Adrenal gland (tissue), 5 donors: ENCODE results near the gene TM6SF1.

Experiments used
- POLR2A ChIP-seq, 2 donors: fragments of 450-650 bp; IDR thresholded peaks; one replicate each; pipeline ENCODE4 v1.6.1; 2017; ENCODE audit warnings: antibody characterized with exemption in 2 of 2, mild to moderate bottlenecking in 2 of 2, moderate library complexity in 1 of 2
- TF ChIP-seq, protein P1 (sequence below), 6 experiments: fragments of 450-650 bp in 4 of 6; fragments of 200-600 bp in 2 of 6; sonication (generic) in 1 of 6; IDR thresholded peaks; 1 replicate in 5 of 6; 2 replicates in 1 of 6; pipeline versions ENCODE4 v1.5.1 to v1.8.0; 2016 to 2021; ENCODE audit warnings: antibody characterized with exemption in 6 of 6, mild to moderate bottlenecking in 2 of 6, moderate library complexity in 1 of 6
- donor health status: DM: no; HTN: no; CAD: no.

DNA sequence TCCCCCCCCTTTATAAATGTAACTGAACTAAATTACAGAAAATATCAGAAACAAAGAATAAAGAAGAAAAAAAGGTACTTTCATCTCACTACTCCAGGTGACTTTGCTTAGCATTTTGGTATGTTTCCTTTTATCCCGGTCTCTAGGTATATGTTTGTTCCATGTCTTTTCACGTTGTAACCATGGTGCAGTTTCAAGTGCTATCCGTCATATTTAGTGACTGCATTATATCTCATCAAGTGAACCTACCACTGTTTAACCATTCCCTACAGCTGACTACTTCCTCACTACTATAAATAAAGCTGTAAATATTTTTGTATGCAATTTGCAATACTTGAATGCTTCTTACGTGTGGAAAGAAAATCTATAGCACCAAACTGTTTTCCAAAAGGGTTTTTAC lies 42.6 kb upstream of the TM6SF1 start:
- TF ChIP-seq, protein P1, sequence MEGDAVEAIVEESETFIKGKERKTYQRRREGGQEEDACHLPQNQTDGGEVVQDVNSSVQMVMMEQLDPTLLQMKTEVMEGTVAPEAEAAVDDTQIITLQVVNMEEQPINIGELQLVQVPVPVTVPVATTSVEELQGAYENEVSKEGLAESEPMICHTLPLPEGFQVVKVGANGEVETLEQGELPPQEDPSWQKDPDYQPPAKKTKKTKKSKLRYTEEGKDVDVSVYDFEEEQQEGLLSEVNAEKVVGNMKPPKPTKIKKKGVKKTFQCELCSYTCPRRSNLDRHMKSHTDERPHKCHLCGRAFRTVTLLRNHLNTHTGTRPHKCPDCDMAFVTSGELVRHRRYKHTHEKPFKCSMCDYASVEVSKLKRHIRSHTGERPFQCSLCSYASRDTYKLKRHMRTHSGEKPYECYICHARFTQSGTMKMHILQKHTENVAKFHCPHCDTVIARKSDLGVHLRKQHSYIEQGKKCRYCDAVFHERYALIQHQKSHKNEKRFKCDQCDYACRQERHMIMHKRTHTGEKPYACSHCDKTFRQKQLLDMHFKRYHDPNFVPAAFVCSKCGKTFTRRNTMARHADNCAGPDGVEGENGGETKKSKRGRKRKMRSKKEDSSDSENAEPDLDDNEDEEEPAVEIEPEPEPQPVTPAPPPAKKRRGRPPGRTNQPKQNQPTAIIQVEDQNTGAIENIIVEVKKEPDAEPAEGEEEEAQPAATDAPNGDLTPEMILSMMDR (IDR thresholded peaks at IDR 0.05): no peak
- TF ChIP-seq POLR2A (IDR thresholded peaks at IDR 0.05): no peak
